MCF 10A (cell line): ENCODE measurements around the gene LRRFIP2. TPM values are rescaled to one million over a fixed set of nuclear protein-coding genes. Genes with fewer than 3 reads are reported as not detected.

Experiments used
- BruUV-seq: library from RNA; stranded (reverse); fragments of 400-500 nt; replicated peaks from 2 replicates; lab custom pipeline; 2021; lab: Mats Ljungman, UMichigan
- CTCF ChIA-PET: fragments of 300-600 bp; sonication (Branson Sonifier 250); formaldehyde crosslinking; extraction: SDS; loops from one replicate; lab custom pipeline; 2021; ENCODE audit warnings: antibody characterized with exemption, inconsistent platforms; lab: Yijun Ruan, JAX
- POLR2A ChIA-PET: fragments of 300-600, 350-650 bp; sonication (Branson Sonifier 250); formaldehyde crosslinking; extraction: SDS; loops from one replicate; lab custom pipeline; 2020; ENCODE audit warnings: antibody characterized with exemption, inconsistent platforms; lab: Yijun Ruan, JAX
- DNase-seq: peaks from one replicate; pipeline ENCODE4 v3.0.0-alpha.2; 2018; ENCODE audit not compliant: unreplicated experiment
- H3K27ac Mint-ChIP-seq: one replicate; pipeline ENCODE4 v1.8.0; 2022; ENCODE audit warnings: mild to moderate bottlenecking, low read depth, mixed read lengths; ENCODE audit not compliant: unreplicated experiment
- H3K27me3 Mint-ChIP-seq: one replicate; pipeline ENCODE4 v1.8.0; 2022; ENCODE audit warnings: mixed read lengths; ENCODE audit not compliant: insufficient read depth, unreplicated experiment
- H3K36me3 Mint-ChIP-seq: one replicate; pipeline ENCODE4 v1.8.0; 2022; ENCODE audit warnings: mild to moderate bottlenecking, moderate library complexity, mixed read lengths; ENCODE audit not compliant: insufficient read depth, unreplicated experiment
- H3K4me1 Mint-ChIP-seq: one replicate; pipeline ENCODE4 v1.8.0; 2022; ENCODE audit warnings: mixed read lengths; ENCODE audit not compliant: insufficient read depth, unreplicated experiment
- H3K4me3 Mint-ChIP-seq: one replicate; pipeline ENCODE4 v1.8.0; 2022; ENCODE audit warnings: mild to moderate bottlenecking, moderate library complexity, mixed read lengths; ENCODE audit not compliant: unreplicated experiment
- H3K9me3 Mint-ChIP-seq: one replicate; pipeline ENCODE4 v1.8.0; 2022; ENCODE audit warnings: mixed read lengths; ENCODE audit not compliant: unreplicated experiment
- CTCF ChIP-seq: fragments of 200-600 bp; IDR thresholded peaks from one replicate; pipeline ENCODE4 v1.8.0; 2022; ENCODE audit warnings: antibody characterized with exemption, mild to moderate bottlenecking; ENCODE audit not compliant: unreplicated experiment
- intact Hi-C: fragments of 100-400 bp; cut with micrococcal nuclease; formaldehyde crosslinking; loops from 2 replicates; pipeline ENCODE4 v1.14.1; 2022
- total RNA-seq: library from RNA; stranded (reverse); gene quantifications from 2 replicates; pipeline ENCODE4 v1.2.3, GENCODE V29; 2022

Gene LRRFIP2
- total RNA-seq, 1 experiment from 2014 or later = 76.6 TPM

- Mint-ChIP-seq H3K4me1 (peaks cover 8% of the 10 kb centered on the region), H3K27ac (peak overlapping the region; percentile 83), H3K9me3 (no peaks in the 10 kb centered on the region), H3K27me3 (no peaks in the 10 kb centered on the region), H3K36me3 (peaks cover 8% of the 10 kb centered on the region), H3K4me3 (no peak overlapping the region)
- no peak for TF ChIP-seq CTCF
- CTCF ChIA-PET = interaction anchor here (0.6 to 1.3 kb wide), 4 partner anchors 12 to 99 kb away, joined by 3 to 6 read pairs (median 4); no protein-coding TSS in a partner anchor
- intact Hi-C loops = no loop called here
- BruUV-seq = no TSS peak
- DNase-seq = peak; percentile 54
- POLR2A ChIA-PET = interaction anchor here (0.6 to 1.6 kb wide), 8 partner anchors 9 to 85 kb away, joined by 3 to 5 read pairs (median 3); no protein-coding TSS in a partner anchor
Observed at GRCh38 chr3:37114251-37115145, 59.9 kb downstream of the LRRFIP2 start.

- H3K4me1 Mint-ChIP-seq = peaks cover 8% of the 10 kb centered on the region
- no peaks in the 10 kb centered on the region for H3K9me3 Mint-ChIP-seq
- H3K4me3 Mint-ChIP-seq = no peak overlapping the region
- DNase-seq = no peak
- ChIA-PET POLR2A (interaction anchor here (0.6 kb wide), 1 partner anchor 8 kb away, joined by 4 read pairs; no protein-coding TSS in a partner anchor), CTCF (no interaction called here)
- H3K36me3 Mint-ChIP-seq = peaks cover 8% of the 10 kb centered on the region
- H3K27ac Mint-ChIP-seq = no peak overlapping the region
- H3K27me3 Mint-ChIP-seq = no peaks in the 10 kb centered on the region
- intact Hi-C loops = no loop called here
- no TSS peak for BruUV-seq
- no peak for TF ChIP-seq CTCF
Observed at GRCh38 chr3:37112987-37113386, 61.4 kb downstream of the LRRFIP2 start.

- BruUV-seq = no TSS peak
- Mint-ChIP-seq H3K27ac (no peak overlapping the region), H3K4me1 (peaks cover 8% of the 10 kb centered on the region), H3K36me3 (peaks cover 8% of the 10 kb centered on the region), H3K4me3 (no peak overlapping the region), H3K9me3 (no peaks in the 10 kb centered on the region), H3K27me3 (no peaks in the 10 kb centered on the region)
- ChIA-PET POLR2A (no interaction called here), CTCF (no interaction called here)
- no peak for DNase-seq
- intact Hi-C loops = no loop called here
- TF ChIP-seq CTCF = no peak
Observed at GRCh38 chr3:37111199-37111598, 63.2 kb downstream of the LRRFIP2 start.

- Mint-ChIP-seq H3K4me3 (no peak overlapping the region), H3K36me3 (peaks cover 3% of the 10 kb centered on the region), H3K9me3 (no peaks in the 10 kb centered on the region), H3K27ac (no peak overlapping the region), H3K4me1 (no peaks in the 10 kb centered on the region), H3K27me3 (no peaks in the 10 kb centered on the region)
- intact Hi-C loops = no loop called here
- TF ChIP-seq CTCF = no peak
- CTCF ChIA-PET = interaction anchor here (0.7 to 1.9 kb wide), 4 partner anchors 9 to 146 kb away, joined by 3 to 7 read pairs (median 4); no protein-coding TSS in a partner anchor
- DNase-seq = no peak
- POLR2A ChIA-PET = no interaction called here
- no TSS peak for BruUV-seq
Observed at GRCh38 chr3:37107846-37108245, 66.5 kb downstream of the LRRFIP2 start.
